T47D (cell line): ENCODE data around the gene PIGL.

Experiments
- DNase-seq, 2 experiments: peaks; one replicate each; pipeline versions ENCODE4 v3.0.0 to v3.0.0-alpha.2; 2011 to 2012; ENCODE audit warnings: low read depth in 1 of 2, low spot score in 1 of 2
- JUND ChIP-seq: IDR thresholded peaks from 2 replicates; pipeline ENCODE4 v1.6.1; 2012; ENCODE audit warnings: low read depth
- in situ Hi-C: cut with HindIII; loops from 2 replicates; pipeline ENCODE4 v1.10.0; 2016; ENCODE audit warnings: low sequenced_read_pairs, low pct_unique_long_range_greater_than_20kb

Gene PIGL

GRCh38 chr17:16243801-16244567, 27.0 kb downstream of the PIGL start:
- no peak for DNase-seq
- in situ Hi-C loops, result no loop called here
- no peak for TF ChIP-seq JUND

DNA sequence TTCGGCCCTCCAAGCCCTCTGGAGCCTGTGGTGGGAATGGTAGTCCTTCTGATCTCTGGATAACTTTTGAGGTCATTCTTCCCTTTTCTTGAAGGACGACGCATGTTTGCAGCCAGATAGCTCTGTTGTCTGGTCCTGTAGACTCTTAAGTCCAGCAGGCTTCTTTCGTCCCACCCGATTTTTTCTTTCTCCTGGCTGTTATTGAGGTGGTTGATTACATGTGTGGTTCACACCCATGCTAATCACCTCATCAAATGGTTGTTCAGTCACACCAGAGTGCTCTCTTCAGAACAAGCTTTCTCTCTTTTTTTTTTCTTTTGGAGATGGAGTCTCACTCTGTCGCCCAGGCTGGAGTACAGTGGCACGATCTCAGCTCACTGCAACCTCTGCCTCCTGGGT, 30.6 kb downstream of the PIGL start:
- no peak for TF ChIP-seq JUND
- in situ Hi-C loops, result no loop called here

DNA sequence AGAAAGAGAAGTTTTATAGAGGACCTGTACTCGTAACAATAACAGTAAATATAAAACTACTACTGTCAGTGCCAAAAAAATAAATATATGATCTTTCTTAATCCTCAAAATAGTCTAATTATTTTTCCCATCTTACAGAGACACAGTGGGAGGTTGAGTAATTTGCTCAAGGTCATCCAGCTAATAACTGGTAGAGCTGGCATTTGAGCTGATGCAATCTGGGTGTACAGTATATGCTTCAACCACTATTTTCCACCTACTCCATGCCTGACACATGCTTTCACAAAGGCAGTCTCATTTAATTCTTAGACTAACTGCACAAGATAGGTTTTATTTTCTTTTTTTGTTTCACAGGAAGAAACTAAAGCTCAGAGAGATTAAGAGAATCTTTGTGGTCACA, 33.6 kb downstream of the PIGL start:
- DNase-seq, result no peak
- in situ Hi-C loops, result no loop called here

More for the DNA sequence above, 30.6 kb downstream of the PIGL start:
- DNase-seq, result no peak

DNA sequence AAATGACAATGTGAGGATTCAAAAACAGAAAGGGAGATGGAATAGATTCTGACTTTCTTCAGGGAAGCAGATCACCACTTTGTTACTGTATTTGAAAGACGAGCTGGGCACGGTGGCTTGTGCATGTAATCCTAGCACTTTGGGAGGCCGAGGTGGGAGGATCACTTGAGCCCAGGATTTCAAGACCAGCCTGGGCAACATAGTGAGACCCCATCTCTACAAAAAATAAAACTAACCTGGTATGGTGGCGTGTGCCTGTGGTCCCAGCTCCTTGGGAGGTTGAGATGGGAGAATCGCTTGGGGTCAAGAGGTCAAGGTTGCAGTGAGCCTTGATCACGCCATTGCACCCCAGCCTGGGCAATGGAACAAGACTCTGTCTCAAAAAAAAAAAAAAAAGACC, 34.0 kb downstream of the PIGL start:
- in situ Hi-C loops, result no loop called here
- no peak for TF ChIP-seq JUND
- DNase-seq, result no peak

More for the DNA sequence above, 33.6 kb downstream of the PIGL start:
- TF ChIP-seq JUND, result no peak

DNA sequence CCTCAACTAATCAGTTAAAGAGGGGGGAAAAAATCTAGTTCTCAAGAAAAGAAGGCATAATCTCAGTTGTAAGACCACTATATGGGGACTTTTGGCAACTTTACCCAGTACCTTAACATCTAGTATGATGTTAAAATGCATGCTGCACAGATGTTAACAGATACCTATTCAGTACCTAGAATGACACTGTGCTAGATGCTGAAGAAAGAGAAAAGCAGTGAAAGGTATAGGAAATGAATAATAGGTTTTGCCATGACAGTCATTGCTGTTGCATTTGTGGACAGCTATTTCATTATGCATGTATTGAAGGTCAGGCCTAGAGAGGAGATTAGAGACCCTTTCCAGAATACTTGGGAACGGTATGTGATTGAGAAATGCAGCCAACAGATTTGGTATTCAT, 34.5 kb downstream of the PIGL start:
- no peak for TF ChIP-seq JUND
- in situ Hi-C loops, result no loop called here
- no peak for DNase-seq

DNA sequence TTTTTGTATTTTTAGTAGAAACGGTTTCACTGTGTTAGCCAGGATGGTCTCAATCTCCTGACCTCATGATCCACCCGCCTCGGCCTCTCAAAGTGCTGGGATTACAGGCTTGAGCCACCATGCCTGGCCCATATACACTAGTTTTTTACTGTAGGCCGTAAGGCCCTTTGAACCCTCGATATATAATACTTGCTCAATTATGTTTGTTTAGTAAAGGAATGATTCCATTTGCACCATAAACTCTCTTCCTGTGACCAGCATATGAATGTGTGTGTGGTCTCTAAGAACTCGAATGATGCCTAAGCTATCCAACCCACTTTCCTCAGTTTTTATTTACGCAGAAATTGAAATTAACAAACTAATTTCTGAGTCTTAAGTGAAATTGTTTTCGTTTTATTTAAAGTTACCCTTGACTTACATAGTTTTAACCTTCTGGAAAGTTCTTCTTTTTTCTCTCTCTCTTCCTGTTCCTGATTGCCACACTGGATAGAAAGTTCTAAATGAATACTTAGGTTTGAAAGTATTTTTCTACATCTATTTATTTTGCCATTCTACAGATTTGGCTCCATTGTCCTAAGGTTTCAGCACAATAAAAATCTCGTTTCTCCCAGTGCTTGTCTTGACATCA, 37.9 kb downstream of the PIGL start:
- in situ Hi-C loops, result no loop called here
- TF ChIP-seq JUND, result no peak
- DNase-seq, result no peak

DNA sequence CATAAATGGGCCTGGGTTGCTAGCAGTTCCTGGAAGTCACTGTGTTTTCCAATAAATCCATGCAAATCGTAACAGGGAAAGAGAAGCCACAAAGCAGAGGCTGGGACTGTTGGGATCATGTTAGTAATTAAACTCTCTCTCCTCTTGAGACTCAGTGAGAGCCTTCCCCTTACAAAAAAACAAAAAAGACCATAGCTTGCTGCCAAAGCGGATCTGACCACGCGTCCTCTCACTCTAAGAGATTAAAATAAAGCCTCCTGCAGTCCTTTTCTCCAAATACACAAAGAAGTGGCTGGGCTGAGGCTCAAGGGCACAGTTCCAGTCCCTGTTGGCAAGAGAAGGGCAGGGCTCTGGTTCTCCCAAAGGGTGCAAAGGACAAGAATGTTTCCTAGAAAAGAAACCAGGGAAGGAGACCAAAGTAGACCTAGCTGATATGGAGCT, 38.5 kb downstream of the PIGL start:
- in situ Hi-C loops, result no loop called here
- no peak for TF ChIP-seq JUND
- DNase-seq, result no peak

DNA sequence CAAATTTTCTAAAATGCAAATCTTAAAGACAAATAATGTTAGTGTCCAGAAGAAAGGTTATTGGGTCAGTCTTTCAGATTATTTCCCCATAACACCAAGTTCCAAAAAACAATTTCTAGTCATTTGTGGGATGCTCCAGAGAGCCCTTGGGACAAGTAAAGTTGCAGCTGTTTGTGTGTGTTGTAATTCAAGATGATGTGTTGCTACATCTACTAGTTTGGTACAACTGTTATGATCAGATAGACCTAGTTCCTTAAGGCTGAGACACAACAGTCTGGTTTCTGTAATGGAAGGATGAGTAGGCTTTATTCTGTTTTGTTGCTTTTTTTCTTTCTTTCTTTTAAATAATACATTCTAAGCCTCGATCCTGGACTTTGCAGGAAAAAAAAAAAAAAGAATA, 41.9 kb downstream of the PIGL start:
- in situ Hi-C loops, result no loop called here
- TF ChIP-seq JUND, result no peak
- DNase-seq, result no peak

DNA sequence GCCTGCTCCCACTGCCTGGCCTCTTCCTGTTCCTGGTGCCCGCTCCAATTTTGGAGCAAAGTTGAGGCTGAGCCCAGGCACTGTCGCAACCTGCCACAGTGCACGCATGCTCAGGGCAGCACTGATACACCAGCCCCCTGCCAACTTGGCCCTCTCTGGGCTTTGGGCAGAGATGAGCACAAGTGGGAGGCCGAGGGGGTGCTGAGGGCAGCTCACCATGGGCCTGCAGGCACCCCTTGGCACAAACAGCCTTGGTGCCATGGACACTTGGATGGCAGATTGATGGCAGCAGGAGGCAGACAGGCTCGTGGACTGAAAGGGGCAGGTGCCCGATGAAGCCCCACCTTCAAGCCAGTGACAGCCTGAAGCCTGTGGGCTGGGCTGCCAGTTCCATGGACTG, 42.9 kb downstream of the PIGL start:
- TF ChIP-seq JUND, result no peak
- in situ Hi-C loops, result no loop called here
- no peak for DNase-seq

DNA sequence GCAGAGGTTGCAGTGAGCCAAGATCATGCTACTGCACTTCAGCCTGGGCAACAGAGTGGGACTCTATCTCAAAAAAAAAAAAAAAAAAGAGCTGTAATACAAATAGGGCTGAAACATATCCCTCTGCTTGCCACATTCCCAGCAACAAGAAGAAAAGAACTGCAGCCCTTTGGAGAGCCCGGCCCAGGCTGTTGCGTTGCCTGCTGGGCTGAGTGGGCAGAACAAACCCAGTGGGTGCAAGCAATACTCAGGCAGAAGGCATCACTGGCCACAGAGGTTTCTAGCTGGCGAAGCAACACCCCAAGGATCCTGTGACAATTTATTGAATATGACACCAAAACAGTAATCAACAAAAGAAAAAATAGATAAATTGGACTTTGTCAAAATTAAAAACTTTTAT, 44.0 kb downstream of the PIGL start:
- no peak for DNase-seq
- TF ChIP-seq JUND, result no peak
- in situ Hi-C loops, result no loop called here

GRCh38 chr17:16262201-16262600, 45.2 kb downstream of the PIGL start:
- TF ChIP-seq JUND, result no peak
- in situ Hi-C loops, result no loop called here

DNA sequence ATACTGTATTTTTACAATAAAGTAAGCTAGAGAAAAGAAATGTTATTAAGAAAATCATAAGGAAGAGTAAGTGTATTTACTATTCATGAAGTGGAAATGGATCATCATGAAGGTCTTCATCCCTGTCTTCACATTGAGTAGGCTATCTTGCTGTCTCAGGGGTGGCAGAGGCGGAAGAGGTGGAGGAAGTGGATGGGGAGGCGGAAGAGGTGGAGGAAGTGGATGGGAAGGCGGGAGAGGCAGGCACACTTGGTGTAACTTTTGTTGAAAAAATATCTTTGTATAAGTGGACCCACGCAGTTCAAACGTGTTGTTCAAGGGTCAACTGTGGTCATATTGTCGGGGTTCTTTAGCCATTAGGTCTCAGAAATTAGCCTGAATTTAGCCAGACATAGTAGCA, 50.2 kb downstream of the PIGL start:
- TF ChIP-seq JUND, result no peak
- in situ Hi-C loops, result no loop called here
- no peak for DNase-seq

More at GRCh38 chr17:16262201-16262600, 45.2 kb downstream of the PIGL start:
- DNase-seq, result no peak

- in situ Hi-C loops, result no loop called here
- no peak for DNase-seq
- no peak for TF ChIP-seq JUND
These were observed 52.6 kb downstream of the PIGL start for GRCh38 chr17:16269658-16270057.
